Fibroblast of skin of scalp (primary cell): Measurements from ENCODE around the gene TPRKB.
"Not testable (repeated sequence)": the region's sequence is repeated elsewhere in the genome, so short reads cannot be mapped to it uniquely, and the experiment has no call there.

Source experiments
- DNase-seq: peaks from one replicate; pipeline ENCODE4 v3.0.0-alpha.2; 2013

The TPRKB gene

DNA sequence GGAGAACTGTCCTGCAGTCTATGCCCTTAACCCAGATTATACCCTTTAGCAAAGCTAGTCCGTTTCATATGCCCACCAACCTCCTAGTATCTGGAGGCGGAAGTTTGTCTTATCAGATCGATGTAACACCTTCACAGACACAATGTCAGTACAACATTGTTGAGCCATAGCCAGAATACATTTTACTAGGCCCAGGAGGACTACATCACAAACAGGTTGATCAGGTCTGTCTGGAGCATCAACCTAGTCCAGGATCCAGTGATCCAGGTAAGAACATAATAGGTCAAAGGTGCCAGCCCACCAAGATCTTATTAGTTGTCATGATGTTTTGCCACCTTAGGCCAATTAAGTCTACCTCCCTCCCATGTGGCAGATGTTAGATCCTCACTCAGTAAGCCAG is 2.0 kb upstream of the TPRKB start:
- DNase-seq, result no peak

DNA sequence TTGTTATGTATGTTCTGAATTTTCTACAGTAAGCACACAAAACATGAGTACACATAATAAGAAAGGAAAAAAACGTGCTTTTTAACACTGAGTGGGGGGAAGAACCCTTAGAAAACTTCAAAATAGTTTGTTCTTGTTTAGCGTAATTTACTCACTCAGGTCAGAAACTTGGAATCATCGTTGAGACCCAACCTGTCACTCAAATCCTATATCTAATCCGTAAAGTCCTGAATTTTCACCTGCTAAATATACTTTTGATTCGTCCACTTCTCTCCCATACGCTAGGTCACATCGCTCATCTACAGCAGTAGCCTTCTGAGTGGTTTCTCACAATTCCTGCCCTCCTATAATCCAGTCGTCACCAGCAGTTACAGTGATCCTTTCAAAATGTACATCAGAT is 767 bp downstream of the TPRKB start:
- DNase-seq, result no peak

DNA sequence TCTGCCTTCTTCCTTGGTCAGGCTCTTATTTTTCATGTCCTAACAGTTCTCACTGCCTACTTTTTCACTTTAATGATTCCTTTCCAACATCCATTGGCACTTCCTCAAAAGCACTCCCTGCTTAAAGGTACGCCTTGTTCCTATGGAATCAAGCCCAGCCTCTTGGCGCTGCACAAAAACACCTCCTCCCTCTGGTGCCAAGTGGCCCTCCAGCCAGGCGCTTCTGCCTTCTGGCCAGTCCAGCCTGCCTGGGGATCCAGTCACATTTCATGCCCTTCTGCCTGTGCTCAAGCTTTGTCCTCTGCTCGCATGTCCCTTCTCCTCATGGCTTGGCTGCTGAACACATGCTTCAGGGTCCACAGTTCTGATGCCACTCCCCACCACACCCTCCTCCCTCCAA is 6.3 kb downstream of the TPRKB start:
- DNase-seq, result no peak

DNA sequence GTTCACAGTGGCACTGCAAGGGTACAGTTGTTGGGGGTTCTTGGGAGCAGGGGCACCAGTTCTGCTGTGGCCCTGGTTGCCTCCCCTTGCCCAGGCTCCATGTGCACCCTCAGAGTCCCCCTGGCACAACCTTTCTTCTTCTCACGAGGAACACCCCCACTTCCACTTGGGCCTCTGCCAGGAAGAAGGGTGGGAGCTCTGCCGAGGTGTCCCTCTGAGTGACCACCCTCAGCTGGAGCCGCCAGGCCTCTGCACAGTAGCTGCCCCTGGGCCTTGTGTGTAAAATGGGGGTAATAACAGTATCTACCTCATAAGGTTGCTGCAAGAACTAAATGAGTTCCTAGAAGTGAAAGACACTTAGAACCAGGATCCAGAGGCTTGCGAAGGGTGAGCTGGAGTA is 8.4 kb downstream of the TPRKB start:
- DNase-seq, result no peak

DNA sequence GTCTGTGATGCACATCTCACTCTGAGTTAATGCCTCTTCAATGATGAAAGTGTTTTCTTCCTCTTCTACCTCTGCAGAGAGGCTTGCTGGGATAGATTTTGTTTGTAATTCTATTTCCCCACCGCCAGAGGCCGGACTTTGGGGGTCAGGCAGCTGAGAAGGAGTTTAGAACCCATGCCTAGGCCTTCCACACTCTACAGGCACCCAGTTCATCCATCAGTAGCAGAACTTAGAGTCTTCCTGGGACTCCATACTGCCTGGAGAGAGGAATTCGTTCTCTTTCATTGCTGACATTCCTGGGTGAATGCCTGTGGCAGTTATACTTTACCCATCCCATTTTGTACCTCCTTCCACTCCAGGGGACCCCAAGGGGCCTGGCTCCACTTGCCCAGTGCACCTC is 9.1 kb downstream of the TPRKB start:
- no peak for DNase-seq

DNA sequence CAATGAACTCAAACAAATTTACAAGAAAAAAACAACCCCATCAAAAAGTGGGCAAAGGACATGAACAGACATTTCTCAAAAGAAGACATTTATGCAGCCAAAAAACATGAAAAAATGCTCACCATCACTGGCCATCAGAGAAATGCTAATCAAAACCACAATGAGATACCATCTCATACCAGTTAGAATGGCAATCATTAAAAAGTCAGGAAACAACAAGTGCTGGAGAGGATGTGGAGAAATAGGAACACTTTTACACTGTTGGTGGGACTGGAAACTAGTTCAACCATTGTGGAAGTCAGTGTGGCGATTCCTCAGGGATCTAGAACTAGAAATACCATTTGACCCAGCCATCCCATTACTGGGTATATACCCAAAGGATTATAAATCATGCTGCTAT is 10.5 kb downstream of the TPRKB start:
- not testable (repeated sequence) for DNase-seq

DNA sequence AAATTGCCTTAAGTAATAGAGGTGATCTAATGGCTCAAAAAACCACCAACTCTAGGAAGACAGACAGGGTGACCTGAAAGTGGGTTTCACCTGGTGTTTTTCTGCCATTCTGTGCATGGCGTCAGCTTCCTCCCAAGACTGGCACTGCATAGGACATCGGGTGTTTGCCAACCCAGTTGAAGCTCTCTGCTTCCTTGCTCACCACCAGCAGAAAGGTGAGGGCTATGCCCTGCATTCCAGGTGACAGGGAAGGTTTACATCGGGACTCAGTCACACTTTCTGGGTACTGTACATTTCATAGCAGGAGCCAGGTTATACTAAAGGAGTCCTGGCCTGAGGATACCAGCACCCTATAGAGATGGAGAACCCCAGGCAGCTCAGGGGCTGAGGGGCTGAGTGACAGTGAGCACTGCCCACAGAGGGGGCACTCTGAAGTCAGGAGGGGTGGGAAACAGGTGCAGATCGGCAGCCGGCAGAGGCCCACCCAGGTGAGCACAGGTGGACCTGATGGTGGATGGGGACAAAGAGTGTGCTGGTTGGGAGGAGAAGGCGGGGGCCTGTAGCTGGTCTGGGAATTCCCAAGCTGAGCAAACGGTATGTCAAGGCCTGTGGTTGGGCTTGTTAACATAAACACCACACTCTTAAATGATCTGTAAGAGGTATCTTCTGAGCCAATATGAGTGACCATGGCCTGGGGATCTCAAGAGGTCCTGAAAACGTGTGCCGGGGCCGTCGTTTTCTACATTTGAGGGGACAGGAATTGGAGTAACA is 18.1 kb downstream of the TPRKB start:
- no peak for DNase-seq

DNA sequence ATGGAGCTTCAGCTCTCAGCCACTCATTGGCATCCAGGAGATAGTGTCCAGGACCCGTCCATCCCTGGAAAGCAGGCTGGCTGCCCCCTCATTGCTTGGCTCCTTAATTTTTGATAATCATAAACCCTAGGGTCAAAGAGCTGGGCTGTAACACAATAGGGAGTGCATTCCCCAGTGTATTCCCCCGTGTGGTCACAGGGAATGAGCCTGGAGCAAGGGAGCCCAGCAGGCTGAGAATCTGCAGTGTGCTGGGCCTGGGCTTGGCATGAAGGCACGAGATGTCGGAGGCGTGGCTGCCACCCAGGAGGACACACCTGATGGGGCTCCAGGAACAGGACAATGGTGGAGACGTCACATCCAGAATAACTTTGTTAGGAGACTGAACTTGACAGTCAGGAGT is 18.7 kb downstream of the TPRKB start:
- DNase-seq, result no peak

DNA sequence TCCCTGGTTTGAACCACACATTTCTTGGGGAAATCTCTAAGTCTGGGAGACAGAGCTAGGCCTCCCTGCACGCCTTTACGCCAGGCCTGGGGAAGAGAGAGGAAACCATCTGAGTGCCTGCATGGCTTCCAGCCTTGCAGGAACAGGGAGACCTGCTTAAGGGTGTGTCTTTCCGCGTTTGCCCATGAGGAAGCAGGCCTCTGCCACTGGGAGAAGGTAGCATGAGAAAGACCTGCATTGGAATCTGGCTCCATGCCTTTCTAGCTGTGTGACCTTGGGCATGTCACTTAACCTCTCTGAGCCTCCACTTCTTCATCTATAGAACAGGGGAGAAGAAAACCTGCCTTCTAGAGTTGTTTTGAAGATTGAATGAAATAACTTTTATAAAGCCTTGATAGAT is 19.4 kb downstream of the TPRKB start:
- DNase-seq, result not testable (repeated sequence)

DNA sequence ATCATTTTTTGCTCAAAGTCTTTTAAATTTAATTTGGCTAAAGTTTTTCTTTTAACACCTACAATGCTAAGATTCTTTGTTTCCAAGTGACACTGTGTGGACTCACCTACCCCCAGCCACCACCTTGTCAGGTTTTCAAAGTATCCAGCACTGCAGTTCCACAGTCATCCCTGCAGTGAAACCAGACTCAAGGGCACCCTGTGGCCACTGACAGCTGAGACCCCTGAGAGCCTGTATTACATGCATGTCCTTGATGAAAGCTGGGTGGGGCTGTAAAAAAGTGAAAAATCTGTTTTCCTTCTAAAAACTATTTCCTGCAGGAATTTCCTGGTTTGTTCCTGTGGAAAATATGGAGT is 19.9 kb downstream of the TPRKB start:
- DNase-seq, result no peak

DNA sequence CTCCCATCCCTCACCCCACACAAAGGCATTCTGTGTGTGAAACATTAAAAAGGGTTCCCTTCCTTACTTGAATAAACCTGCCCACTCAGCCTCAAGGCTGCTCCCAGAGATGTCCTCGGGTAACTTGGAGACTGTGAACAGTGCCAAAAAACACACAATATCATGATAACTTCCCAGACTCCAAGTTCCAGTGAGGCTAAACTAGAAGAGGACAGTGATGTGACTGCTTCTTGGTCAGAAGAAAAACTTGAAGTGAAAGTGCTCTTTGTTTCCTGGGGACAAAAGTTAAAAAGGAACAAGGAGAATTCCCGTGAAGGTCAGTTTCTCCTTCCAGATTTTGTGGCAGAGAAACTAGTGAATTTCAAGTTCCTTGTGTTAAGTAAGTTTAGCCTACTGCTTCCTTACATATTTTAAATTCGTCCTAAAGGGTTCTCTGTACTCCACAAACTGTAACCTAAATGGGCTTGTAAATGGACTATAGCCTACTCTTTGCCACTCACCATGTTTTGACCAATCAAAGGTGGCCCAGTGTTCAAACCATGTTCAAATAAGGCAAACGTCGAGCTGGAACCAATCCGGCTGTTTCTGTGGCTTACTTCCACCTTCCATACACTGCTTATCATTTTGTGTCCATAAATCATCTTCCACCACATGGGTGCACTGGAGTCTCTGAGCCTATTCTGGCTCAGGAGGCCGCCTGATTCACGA is 20.4 kb downstream of the TPRKB start:
- DNase-seq, result peak; percentile 50

DNA sequence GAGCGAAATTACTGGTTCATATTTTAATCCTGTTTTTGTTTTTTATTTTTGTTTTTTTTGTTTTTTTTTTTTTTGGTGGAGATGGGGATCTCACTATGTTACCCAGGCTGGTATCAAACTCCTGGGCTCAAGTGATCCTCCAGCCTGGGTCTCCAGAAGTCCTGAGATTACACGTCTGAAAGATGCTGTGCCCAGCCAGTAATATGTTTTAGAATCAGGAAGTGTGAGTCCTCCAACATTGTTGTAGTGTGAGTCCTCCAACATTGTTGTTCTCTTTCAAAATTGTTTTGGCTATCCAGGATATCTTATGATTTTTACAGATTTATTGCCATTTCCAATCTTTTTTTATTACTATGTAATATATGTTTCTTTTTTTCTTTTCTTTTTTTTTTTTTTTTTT is 23.1 kb downstream of the TPRKB start:
- DNase-seq, result no peak

DNA sequence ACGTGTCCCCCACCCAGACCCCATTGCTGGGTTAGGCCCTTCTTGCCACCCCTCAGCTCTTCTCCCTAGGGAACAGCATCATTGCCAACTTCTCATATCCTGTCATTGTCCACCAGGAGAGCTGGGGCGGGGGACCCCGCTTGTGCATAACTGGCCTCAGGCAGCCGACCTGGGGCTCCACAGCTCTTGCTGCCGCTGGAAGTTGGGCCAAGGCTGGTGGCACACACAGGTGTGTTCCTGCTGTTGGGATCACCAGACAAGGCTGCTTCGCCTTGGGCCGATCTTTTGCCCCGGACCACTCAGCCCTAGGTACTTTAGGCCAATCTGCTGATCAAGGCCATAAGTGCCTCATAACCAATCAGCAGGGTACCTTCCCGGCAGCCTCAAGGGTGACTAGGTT is 28.6 kb downstream of the TPRKB start:
- no peak for DNase-seq

DNA sequence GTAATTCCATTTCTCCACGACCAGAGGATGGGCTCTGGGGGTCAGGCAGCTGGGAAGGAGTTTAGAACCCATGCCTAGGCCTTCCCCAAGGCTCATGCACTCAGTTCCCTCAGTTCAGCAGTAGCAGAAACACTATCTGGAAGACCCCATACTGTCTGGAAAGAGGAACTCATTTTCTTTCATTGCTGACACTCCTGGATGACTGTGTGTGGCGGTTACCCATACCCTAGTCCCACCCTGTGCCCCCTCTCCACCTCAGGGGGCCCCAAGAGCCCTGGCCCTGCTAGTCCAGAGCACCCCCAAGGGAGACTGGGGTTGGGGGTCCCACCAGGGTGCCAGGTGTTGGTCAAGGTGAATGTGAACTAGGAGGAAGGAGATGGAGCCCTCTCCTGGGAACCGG is 29.5 kb downstream of the TPRKB start:
- no peak for DNase-seq

DNA sequence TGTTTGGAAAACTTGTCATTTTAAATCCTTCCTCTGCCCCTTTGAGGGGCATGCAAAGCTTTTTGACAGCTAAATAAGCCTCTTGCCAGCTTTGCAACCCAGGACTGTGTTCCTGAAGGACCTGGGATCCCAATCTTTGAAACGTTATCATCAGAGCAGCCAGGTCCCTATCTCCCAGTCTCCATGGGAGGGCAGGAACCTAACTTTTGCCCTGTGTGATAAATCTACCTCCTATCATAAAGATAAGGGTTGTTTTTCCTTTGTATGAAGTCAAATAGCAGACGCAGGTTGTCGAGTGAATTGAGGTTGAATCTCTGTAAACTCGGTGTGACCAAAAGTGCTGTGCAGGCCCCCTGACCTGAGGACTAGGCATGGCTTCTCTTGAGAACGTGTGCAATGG is 30.1 kb downstream of the TPRKB start:
- no peak for DNase-seq

DNA sequence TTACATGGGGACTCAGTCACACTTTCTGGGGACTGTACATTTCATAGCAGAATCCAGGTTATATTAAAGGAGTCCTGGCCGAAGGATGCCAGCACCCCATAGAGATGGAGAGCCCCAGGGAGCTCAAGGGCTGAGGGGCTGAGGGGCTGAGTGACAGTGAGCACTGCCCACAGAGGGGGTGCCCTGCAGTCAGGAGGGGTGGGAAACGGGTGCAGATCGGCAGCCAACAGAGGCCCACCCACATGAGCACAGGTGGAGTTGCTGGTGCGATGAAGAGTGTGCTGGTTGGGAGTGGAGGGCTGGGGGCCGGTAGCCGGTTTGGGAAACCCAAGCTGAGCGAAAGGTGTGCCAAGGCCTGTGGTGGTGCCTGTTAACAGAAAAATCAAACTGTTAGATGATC is 32.1 kb downstream of the TPRKB start:
- no peak for DNase-seq

DNA sequence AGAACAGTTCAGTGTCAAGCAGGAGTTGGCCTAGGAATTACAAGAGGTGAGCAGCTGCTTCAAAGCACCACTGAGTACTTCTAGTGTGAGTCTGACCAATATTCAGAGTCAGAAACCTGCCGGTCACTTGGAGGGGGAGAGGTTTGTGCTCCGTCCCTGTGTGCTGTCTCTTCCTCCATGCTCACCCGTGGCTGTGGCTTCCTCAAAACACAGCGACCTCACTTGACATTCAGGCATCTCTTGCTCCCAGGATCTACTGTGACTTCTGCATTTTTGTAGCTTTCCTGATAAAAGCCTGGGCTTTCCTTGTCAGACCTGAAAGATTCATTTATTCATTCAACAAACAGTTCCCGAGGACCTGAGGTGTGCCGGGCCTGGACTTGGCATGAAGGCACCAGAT is 32.9 kb downstream of the TPRKB start:
- DNase-seq, result no peak

DNA sequence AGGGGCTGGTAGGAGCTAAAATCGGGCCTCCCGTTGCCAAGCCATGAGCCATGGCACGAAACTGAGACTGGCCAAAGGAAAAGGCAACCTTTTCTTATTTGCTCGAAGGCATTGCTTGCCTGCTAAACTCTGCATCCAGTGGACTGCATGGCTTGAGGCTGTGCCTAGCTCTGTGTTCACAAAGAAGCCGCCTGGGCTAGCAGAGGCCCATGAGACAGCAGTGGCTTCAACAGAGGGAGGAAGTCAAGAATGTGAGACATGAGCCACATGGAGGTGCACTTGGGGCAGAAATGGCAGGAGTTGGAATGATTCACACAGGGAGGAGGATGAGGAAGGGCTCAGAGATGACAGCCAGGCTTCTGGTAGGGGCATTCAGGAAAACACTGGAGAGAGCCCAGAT is 33.5 kb downstream of the TPRKB start:
- no peak for DNase-seq

DNA sequence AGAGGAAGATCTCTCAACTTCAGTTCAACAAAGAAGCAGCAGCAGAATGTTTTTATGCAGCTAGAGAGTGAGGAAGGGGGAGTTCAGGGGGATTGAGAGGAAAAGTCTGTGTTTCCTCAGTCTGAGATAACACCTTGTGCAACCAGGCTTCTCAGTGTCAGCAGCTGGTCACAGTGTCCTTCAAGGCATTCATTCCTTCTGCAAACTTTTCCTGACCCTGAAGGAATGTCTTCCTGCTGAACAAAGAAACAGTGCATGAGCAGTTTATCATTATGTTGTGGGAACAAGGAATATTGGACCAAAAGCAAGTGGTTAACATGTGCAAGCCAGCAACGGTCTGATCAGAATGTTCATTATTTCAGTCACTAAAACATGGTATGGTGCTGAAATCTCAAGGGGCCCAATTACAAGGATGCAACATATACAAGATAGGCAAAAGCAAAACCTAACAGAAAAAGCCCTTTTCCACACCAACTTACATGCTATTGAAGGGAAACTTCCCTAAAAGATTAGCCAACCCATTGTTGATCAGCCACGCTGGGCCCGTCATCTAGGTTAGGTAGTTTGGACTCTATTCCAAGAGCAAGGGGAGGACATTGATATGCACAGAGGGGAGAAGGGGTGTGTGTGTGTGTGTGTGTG is 34.2 kb downstream of the TPRKB start:
- DNase-seq, result not testable (repeated sequence)

DNA sequence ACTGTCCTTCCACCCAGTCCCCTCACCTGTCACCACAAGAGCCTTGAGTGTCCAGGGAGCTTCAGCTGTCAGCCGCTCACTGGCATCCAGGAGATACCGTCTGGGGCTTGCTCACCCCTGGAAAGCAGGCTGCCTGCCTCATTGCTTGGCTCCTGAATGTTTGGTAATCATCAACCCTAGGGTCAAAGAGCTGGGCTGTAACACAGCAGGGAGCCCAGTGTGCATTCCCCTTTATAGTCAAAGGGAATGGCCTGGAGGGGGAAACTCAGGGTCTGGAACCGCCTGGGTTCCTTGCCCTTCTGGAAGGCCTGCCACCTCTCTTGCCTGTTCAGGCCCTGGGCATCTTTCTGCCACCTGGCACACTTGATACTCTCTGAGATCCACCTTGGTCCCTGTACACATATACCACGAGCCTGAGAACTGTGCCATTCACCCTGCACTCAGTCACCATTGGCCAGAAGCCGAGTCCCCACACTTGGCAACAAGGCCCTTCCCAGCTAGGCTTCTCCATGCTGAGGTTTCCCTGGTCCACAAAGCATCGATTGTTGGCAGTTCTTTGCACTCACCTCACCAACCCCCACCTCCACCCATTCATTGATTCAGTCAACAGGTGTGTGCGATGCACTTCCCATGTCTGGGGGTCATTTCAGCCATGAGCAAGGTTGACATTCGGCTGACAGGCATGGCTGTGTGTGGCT is 35.0 kb downstream of the TPRKB start:
- no peak for DNase-seq

DNA sequence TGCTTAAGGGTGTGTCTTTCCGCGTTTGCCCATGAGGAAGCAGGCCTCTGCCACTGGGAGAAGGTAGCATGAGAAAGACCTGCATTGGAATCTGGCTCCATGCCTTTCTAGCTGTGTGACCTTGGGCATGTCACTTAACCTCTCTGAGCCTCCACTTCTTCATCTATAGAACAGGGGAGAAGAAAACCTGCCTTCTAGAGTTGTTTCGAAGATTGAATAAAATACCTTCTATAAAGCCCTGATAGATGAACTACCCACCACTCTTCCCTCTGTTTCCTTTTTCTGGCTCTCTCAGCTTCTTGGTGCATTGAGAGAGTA is 35.7 kb downstream of the TPRKB start:
- not testable (repeated sequence) for DNase-seq

DNA sequence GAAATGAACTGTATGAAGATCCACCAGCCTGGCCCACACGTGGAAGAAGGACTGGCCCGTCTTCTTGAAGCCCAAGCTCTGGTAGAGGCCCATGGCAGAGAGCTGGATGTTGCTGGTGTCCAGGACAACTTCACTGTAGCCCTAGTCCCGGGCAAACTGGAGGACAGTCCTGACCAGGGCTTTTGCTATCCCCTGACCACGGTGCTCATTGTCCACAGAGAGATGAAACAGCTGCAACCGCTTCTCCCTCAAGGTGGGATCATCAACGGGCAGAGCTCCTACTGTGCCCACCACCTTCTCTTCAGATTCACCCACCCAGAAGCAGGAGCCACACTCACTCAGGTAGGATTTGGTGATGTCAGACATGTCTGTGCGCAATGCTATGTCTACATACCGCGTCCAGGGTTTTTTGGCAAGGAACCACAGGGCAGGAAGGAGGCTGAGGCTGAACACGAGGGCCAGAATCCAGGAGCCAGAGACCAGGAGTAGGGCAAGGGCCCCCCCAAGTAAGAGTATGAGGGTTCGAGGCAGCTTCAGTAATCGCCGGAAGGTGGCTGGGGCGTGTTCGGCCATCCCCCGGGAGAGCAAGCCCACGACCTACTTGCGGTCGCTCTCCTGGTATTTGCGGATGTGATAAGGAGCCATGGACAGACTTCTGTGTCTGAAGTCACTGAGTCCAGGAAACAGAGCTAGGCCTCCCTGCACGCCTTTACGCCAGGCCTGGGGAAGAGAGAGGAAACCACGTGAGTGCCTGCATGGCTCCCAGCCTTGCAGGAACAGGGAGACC is 36.3 kb downstream of the TPRKB start:
- DNase-seq, result no peak

DNA sequence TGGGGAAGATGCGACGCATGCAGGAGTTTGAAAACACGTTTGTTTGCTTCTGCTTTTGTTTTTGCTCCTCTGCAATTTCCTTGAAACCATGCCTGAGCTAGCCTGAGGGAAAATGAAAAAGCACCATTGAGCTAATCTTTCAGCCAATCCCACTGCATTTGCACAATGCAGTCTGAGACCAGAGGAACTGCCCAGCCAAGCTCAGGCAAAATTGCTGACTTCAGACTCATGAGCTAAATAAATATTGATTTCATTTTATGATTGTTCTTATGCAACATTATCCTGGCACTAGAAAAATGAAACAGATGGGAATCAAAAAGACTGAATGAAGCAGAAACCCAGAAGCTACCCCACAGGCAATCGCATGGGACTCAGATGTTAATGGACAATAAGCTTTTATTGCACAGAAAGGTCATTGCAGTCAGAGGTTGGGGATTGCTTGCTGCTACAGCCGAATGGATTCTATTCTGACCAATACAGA is 37.0 kb downstream of the TPRKB start:
- DNase-seq, result no peak
